Activated T-cell treated with anti-CD3 and anti-CD28 coated beads for 24 hours (primary cell): ENCODE results near the gene GNA12.

Experiments used
- DNase-seq: peaks from one replicate; pipeline ENCODE4 v3.0.0-alpha.2; 2020; ENCODE audit warnings: low read depth

GNA12 gene

DNA sequence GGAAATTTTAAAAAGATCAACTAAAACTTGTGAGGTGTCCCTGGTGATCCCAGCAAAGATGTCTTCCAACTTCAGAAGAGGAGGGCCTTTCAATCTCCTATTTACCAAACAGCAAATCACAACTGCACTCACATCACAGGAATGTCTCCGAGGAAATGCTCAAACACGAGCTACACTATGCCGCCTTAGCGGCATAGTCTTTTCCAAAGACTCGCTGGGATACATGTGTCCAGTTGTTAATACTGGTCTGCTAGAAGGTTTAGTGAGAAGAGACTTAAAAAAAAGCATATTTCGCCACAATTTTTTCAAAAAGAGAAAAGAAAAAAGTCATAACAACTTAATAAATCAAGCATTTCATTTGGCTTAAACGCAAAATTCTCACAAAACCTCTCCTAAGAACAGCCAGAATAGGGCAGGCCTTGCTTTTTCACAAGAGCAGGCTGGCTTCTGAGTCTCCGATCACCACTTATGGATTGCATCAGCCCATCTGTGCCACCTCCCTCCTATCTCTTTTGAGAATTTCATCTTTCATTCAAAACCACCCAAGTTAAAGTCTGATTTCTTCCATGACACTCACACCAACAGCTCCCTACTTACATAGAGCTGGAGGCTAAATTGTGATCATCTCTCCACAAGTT, 66.1 kb downstream of the GNA12 start:
- no peak for DNase-seq

DNA sequence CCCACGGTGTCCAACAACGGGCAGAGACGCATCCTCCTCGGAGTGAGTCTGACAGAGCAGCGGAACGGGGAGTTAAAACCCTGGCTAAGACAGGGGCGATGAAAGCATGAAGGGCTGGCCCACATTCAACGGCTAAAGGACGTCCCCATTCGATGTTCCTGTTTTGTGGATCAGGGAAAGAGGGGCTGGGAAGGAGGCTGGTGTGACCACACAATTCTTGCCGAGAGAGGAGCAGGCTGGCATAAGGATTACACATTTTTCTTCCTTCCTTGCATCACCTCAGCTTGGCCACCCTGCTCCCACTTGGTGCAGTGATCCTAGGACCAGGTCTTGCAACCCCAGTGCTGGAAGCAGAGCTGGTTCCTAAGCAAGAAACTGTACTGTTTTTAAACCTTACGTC, 67.7 kb downstream of the GNA12 start:
- no peak for DNase-seq

DNA sequence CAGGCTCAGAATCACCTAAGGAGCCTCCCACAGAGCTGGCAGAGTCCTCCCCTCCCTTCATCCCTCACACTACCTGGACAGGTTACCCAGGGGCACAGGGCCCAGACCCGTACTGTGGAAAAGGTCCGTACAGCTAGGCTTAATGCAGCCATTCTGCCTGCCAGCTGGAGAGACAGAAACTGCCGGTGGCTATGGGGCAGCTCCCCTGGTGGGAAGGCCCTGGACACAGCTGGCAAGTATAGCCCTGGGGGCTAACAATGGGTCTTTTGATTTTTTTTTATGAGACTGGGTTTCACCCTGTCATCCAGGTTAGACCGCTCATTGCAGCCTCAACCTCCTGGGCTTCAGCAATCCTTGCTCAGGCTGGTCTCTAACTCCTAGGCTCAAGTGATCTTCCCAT, 68.3 kb downstream of the GNA12 start:
- DNase-seq, result no peak

DNA sequence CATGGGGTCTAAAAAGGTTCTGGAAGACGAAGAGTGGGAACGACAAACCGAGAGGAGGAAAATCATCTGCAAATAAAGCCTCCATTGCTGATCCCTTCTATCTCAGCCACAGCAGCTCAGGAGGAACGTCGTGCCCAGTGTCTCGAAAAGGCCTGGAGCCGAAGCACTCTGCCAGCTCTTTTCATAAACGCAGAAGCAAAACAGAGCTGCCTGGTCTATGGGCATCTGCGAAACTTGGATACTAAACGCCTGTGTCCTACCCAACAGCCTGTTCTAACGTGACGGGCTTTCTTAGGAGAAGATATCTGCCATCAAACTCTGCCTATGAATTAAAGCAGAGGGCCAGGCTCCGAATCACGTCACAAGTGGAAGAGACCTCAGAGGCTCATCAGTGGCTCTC, 68.7 kb downstream of the GNA12 start:
- no peak for DNase-seq

DNA sequence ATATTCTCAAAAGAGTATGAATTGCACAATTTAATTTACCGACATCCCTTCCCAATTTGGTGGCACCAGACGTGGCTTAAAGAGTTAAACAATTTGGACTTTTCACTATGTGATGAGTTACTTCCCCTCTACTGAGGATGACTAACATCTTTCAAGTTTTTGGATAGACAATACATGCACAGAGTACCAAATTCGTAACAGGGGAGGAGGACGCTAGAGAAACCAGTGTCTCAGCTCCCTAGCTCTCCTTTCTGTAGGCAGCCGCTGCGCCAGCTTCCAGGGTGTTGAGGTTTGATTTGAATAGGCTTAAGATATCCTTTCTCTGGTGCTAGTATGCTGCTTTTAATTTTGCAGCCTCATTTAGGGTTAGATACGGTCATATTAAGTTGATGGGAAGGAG, 69.2 kb downstream of the GNA12 start:
- DNase-seq, result no peak

DNA sequence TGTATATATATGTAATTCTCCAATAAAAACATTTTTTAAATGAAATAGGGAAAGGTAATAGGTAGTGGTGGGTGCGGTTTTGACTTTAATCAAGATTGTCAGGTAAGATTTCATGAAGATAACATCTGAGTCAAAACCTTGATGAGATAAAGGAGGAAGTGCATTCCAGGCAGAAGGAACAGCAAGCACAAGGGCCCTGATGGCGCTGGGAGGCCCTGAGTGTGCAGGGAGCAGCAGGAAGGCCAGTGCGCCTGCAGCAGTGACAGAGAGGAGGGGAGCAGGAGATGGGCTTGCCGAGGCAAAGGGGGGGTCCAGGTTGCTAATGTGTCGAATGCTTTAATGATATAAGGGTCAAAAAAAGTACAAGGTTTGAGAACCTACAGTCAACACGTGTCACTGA, 69.8 kb downstream of the GNA12 start:
- DNase-seq, result no peak

DNA sequence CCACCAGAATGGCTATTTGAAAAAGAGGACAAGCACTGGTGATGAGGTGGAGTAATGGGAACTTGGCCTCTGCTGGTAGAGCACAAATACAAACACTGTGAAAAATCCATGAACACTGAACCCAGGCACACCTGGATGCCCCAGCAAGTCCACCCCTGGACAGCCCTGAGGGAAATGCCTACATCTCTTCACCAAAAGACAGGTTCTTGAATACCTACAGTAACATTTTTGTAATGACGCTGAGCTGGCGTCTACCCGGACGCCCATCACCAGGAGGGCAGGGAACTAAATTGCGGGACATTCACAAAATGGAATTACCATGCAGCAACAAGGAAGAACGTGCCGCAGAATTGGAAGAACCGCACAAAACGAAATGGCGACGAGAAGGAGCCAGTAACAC, 70.5 kb downstream of the GNA12 start:
- DNase-seq, result no peak

DNA sequence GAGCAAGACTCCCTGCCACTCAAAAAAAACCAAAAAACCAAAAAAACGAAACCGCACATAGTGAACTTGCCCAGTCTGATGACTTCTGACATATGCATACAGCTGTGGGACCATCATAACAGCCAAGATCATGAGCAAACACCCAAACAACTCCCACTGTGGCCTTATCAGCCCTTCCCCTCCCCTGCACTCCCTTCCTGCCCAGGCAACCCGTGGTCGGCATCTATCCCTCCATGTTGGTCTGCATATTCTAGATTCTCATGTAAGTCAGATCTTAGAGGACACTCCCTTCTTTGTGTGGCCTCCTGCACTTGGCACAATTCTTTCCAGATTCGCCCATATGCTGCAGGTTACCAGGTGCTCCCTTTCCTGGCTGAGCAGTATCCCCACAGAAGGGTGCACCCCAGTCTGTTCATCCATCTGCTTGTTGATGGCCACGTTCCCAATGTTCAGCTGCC, 72.8 kb downstream of the GNA12 start:
- DNase-seq, result no peak

DNA sequence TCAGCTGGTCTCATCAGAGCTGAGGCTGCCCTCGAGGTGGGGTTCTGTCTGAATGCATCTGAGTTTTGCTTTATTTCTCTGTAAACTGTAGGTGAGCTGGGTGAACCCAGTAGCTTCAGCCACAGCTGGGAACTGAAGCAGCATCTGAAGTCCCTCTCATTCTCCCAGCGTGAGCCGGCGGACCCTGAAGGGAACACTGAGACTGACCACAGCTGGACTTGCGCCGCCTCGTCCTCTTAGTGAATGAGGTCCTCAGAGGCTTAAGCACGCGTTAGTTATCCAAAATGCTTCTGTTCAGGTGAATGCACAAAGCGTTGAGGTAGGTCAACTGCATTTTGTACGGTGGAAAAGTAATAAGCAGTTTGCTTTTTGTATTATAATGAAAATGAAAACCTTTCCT, 79.5 kb downstream of the GNA12 start:
- no peak for DNase-seq

DNA sequence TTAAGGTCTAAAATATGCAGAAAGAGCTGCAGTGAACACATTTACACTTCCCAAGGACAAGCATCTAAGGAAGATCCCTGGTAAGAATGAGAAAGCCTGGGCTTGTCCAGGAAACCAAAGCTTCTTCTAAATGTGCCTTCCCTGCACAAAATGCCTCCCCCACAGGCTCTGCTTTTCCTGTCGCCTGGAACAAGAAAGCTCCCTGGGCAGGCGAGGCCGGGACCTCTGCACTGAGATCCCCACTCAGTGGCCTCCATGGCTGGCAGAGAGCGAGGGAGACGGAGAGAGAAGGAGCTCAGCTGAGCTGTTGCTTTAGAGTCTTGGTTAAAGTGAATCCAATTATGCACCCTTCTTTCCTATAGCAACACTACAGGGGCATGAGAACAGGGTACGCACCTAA, 80.5 kb downstream of the GNA12 start:
- no peak for DNase-seq

DNA sequence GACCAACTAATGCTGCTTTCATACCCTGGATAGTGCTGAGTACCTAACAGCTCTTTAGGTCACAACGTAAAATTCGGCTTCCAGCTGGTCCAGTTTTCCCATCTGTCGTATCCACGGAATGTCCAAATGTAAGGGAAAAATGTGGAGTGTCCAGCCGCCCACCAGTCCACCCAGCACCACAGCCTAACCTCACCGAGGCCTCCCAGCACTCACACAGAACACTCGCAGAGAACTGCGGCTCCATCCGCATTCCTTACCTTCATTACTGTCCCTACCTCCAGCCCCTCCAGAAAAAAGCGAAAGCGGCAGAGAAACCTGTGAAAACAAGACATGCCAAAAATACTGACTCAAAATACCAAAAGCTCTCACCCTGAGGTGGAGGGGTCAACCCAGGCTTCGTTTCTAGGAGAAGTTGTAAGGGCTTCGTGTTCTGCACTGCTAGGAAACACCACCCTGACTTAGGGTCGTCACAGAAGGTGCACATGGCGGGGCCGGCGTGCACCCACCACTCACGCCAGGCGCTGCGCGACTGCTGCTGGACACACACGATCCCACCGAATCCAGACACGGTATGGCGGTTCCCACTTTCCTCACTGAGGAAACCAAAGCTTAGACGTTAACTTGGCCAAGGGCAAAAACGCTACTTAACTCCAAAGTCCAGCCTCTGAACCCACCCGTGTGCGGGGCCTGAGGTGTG, 82.2 kb downstream of the GNA12 start:
- no peak for DNase-seq

DNA sequence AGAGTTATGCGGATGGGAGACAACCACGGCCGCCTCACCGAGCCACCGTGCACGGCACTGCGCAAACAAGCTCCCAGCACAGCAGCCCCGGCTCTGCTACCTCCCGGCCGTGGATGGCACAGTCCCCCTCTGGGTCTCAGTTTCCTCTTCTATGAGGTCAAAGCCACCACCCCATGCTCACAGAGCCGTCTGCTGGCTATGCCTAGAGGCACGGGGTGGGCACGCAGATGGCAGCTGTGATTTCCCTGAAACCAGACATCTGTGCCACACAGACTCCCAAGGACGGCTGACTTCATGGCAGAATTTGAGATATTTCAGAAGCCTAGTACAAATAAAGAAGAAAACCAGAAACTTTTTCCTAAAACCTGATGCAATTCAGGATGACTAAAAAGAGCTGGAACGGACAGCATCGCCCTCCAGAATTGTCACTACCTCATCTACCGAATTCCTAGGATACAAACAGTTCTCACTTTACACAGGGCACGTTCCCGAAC, 82.9 kb downstream of the GNA12 start:
- no peak for DNase-seq

DNA sequence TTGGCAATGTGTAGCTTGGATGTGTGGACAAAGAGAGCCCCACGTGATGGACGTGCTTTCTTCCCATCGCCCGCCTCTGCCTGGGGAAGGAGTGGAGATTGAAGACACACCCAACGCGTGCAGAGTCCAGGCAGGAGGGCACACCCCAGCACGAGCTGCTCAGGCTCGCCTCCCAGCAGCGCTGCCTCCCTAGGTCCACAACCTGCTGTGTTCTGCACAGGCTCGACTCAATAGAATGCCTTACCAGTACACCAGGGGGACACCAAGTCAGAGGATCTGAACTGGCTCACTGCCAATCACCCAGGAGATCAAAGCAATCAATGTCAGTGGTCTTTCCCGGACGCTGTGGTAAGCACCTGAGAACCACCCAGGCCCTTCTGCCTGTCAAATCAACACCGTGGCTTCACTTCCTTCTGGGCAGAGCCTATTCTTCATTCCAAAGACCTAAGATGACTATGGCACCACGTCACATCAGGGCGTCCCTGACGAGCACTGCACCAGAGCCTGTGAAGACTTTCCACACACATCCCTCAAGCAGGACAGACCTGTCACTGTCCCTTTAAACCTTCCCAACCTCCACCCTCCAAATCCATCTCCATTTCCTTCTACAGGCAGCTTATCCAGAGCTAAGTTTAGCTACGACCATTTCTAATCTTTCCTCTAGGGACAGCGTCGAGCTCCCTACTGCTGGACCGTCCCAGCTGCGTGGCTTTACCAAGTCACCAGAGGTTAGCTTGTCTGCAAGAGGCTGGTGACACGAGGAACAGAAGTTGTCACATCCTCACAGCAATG, 83.8 kb downstream of the GNA12 start:
- DNase-seq, result no peak

DNA sequence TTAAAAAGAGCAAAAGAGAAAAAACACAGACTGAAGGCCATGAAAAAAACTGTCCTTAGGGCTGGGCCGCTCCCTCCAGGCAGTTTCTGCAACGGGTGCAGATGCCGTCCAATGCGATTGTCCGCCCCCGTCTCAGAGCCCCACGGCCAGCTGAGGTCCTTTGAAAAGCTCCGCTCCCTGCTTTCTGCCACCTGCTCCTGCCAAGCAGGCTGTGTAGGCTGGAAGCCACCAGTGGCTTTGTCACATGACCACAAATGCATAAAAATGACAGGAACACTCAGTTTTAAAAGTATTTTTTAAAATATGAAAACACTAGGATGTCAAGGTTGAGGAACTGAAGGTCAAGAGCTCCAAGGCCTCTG, 84.4 kb downstream of the GNA12 start:
- no peak for DNase-seq

DNA sequence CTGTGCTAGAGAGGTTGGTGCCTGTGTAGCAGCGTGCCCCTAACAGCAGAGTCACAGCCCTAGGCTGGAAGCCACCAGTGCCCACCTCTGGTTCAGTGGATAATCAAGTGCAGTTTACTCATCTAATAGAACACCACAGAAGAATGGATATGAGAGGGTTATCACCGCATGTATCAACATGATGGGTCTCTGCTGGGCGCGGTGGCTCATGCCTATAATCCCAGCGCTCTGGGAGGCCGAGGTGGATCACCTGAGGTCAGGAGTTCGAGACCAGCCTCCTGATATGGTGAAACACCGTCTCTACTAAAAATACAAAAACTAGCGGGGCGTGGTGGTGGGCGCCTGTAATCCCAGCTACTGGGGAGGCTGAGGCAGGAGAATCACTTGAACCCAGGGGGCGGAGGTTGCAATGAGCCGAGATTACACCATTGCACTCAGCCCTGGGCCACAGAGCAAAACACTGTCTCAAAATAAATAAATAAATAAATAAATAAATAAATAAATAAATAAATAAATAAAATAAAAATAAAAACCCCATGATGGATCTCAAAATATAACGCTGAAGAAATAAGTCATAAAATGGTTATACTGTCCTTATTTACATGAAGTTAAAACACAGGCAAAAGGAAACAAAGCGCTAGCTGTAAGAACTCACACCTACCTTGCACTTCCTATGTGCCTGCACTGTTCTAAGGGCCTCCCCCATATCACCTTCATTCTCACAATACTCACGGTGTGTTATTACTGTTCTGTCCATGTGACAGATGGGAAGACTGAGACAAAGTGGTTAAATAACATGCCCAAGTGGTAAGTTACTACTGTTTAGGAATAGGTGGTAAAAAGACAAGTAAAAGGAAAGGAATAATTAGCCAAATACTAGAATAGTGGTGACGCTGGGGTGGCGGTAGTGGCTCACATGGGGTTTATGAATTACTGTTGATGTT, 85.2 kb downstream of the GNA12 start:
- DNase-seq, result no peak

DNA sequence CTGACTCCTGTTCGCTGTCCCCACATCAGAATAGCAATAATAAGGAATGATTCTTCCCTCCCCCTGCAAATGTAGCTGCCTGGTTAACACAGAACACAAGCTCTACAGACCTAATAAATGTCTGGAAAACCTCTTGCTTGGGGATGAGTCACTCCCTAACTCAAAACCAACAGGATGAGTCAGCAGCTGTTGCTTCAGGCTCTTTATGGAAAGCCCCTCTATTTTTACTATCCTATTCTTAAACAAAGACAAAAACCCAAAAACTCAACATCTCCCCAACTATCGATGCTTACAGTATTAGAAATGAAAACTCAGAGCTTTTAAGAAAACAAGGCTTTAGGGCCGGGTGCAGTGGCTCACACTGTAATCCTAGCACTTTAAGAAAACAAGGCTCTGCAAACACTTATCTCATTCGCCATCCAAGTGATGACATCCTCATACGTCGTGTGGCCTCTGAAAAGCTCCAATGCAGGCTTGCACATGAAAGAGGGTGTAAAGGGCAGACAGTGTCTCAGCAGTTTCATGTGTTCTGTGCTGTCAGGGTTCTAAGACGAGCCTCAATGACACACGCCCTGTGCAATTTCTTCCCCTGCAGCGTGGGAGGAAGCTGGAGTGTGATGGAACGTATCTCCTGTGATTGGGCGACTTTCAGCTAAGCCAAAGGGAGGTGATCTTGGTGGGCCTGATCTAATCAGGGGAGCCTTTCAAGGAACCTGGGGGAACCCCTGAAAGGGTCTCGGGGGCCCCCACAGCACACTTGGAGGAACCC, 86.0 kb downstream of the GNA12 start:
- peak; percentile 74 for DNase-seq

DNA sequence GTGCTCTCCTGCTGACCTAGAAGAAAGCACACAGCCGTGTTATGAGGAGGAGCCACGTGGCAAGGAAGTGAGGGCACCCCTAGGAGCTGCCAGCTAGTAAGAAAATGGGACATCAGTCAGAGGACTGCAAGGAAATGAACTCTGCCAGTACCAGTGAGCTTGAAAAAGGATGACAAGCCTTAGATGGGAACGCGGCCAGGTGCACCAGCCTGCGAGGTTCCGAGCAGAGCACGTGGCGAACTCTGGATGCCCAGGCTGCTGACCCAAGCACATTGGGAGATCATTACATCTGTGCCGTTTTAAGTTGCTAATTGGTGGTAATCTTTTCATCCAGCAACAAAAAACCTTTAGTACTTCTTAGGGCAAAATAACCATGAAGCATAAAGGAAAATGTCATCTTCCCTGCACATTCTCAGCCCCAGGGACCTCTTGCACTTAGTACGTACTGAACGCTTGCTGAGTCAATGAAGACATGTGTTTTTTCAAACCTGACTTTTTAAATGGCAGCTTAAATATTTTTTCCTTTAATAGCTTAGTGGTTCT, 86.7 kb downstream of the GNA12 start:
- no peak for DNase-seq

DNA sequence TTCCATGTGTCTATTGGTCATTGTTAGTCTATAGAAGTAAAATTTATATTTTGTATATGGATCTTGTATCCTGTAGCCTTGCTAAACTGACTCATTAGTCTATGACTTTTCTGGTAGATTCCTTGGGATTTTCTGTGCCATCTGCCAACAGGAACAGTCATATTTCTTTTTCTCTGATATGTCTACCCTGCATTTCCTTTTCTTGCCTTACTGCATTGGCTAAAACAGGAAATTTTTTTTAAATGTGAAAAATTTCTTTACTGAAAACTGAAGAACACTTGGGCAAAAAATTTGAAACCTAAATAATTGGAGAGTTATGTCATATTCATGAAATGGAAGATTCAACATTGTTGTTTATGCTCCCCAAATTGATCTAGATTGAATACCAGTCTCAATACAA, 88.6 kb downstream of the GNA12 start:
- no peak for DNase-seq

DNA sequence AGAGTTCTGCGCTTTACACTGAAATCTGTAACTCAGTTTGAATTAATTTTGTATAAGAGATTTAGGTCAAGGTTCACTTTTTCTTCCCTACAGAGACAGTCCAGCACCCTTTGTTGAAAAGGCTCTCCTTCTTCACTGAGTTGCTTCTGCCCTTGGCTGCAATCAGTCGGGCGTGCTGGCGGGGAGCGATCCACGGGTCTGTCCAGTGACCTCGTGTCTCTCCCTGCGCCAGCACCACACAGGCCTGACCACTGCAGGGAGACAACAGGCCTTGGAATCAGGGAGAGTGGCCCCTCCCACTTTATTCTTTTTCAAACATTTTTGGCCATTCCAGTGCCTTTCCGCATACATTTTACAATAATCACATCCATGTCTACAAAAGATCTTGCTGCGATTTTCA, 89.2 kb downstream of the GNA12 start:
- DNase-seq, result no peak

DNA sequence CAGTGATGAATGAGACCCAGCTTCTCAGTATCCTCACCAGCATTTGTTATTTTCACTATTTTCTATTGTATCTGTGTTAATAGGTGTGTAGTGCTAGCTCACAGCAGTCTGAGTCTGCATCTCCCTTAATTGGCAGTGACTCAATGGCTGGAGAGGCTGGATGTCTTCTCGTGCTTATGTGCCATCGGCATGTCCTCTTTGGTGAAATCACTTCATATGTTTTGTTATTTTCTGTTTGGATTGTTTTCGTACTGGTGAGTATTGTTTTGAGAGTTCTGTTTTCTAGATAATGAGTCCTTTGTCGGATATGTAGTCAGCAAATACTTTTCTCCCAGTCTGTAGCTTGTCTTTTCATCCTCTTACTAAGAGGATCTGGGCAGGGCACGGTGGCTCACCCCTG, 90.0 kb downstream of the GNA12 start:
- DNase-seq, result no peak

DNA sequence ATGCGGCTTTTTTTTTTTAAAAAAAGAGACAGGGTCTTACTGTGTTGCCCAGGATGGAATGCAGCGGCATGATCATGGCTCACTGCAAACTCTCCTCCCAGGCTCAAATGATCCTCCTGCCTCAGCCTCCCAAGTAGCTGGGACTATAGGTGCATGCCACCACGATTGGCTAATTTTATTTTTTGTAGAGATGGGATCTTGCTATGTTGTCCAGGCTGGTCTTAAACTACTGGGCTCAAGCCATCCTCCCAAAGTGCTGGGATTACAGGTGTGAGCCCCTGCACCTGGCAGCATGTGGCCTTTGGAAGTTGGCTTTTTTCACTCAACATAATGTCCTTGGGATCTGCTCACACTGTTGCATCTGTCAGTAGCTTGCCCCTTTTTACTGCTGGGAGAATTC, 91.0 kb downstream of the GNA12 start:
- no peak for DNase-seq
